Stimulated activated CD4-positive, alpha-beta T cell treated with anti-CD3 and anti-CD28 coated beads, Interleukin-1b, Interleukin-23, amount 100 ng/mL, for 48 hours (primary cell): ENCODE measurements around the gene USP43.

Experiments used
- DNase-seq: peaks from one replicate; pipeline ENCODE4 v3.0.0-alpha.2; 2020

The USP43 gene

DNA sequence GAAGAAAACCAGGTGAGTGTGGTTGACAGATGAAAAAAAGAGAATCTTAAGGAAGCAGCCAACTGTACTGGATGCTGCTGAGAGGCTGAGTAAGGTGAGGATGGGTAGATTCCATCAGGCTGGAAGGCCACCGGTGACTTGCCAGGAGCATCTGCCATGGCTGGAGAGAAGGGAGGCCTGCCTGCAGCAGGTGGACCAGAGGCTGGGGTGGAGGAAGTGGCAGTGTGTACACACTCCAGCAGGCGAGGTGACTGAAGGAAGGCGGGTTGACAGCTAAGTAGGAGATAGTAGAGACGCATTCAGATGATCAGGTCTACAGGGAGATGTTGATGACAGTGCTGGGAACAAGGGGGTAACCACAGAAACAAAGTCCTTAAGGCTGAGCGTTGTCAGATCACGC, 69.5 kb downstream of the USP43 start:
- DNase-seq: no peak

DNA sequence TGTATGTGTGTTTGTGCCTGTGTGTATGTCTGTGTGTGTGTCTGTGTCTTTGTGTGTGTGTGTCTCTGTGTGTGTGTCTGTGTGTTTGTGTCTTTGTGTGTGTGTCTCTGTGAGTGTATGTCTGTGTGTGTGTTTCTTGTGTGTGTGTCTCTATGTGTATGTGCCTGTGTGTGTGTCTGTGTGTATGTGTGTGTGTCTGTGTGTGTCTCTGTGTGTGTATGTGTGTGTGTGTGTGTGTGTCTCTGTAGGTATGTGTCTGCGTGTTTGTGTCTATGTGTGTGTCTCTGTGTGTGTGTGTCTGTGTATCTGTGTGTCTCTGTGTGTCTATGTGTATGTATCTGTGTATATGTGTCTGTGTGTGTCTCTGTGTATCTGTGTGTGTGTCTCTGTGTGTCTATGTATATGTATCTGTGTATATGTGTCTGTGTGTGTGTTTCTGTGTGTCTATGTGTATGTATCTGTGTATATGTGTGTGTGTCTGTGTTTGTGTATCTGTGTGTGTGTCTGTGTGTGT, 70.2 kb downstream of the USP43 start:
- DNase-seq: no peak

DNA sequence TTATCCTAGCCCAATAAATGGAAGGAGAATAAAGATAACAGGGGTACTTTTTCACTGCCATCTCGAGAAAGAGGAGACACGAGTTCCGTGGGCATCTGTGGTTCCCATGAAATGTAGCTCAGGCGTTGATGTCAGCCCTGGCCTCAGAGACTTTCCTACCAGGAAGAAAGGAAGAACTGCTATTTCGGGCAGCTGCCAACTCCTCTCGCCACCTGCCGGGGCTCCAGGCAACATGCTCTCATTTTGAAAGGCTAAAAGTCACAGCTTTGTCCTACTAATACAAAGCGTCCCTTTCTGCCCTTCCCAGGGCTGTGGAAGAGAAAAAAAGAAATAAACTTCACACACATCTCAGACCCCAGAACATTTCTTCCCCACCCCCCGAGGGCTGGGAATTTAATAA, 80.3 kb downstream of the USP43 start:
- DNase-seq: no peak

DNA sequence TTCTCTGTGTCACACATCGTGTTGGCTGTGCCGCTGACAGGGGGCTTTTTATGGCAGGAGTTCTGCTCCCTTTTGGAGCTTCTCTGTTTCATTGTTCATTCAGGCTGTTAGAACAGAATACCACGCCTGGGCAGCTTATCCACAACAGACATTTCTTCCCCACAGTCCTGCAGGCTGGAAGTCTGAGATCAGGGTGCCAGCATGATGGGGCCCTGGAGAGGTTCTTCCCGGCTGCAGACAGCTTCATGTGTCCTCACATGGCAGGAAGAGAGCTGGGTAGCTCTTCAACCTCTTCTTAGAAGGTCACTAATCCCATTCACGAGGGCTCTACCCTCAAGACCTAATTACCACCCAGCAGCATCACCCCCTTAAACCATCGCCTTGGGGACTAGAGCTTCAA, 81.0 kb downstream of the USP43 start:
- DNase-seq: no peak

DNA sequence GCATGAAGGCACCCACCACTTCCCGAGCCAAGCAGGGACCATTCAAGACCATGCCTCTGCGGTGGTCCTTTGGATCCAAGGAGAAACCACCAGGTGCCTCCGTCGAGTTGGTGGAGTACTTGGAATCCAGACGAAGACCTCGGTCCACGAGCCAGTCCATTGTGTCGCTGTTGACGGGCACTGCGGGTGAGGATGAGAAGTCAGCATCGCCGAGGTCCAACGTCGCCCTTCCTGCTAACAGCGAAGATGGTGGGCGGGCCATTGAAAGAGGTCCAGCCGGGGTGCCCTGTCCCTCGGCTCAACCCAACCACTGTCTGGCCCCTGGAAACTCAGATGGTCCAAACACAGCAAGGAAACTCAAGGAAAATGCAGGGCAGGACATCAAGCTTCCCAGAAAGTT, 82.7 kb downstream of the USP43 start:
- DNase-seq: no peak

DNA sequence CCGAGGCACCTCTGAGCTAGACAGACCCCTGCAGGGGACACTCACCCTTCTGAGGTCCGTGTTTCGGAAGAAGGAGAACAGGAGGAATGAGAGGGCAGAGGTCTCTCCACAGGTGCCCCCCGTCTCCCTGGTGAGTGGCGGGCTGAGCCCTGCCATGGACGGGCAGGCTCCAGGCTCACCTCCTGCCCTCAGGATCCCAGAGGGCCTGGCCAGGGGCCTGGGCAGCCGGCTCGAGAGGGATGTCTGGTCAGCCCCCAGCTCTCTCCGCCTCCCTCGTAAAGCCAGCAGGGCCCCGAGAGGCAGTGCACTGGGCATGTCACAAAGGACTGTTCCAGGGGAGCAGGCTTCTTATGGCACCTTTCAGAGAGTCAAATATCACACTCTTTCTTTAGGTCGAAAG, 83.2 kb downstream of the USP43 start:
- DNase-seq: no peak

DNA sequence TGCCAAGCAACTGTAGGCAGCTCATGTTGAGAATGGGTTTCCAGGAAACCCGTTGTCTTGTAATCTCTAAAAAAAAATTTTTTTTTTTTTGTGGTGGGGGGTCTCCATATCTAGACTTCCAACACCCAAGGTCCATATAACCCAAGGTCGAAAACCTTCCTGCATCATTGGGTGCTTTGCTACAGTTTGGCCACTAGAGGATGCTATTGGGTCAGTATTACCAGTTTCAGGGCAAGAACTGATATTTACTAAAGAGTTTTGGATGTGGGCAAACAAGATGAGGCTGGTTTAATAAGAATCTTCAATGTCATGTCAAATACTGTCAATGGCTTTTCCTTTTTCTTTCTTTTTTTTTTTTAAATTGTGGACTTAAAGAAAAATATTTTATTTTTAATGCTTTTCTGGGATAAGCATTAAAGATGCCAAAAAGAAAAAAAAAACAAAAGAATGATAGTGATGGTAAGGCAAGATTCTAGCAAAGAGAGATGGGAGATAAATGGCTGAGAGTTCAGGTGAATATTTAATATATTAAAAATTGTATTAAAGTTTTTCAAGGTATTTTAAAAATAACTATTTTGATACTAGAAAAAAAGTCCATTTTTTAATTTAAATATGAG, 83.8 kb downstream of the USP43 start:
- peak; percentile 4 for DNase-seq

DNA sequence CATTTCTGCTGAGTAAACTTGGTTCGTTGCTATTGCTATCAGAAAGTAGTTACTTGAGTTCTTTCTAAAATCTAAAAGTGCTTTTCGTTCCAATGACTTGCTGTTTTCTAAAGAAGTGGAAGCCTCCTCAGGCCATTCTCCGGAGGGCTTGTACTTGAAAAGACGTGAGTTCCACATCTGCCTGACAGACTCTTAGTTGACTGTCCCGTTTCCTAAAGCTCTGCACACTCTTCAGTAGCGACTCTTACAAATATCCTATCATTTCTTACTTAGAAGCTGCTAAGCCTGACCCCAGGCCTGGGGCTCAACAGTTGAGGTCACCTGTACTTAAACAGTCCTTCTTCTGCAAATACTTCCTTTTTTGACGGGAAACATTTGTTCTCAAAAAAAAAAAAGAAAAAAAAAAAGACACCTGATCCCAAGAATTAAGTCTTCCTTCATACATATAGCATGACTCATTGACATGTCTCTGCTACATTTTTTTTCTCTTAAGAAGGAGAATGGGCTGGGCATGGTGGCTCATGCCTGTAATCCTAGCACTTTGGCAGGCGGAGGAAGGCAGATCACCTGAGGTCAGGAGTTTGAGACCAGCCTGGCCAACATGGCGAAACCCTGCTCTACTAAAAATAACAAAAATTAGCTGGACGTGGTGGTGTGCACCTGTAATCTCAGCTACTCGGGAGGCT, 84.6 kb downstream of the USP43 start:
- DNase-seq: no peak

DNA sequence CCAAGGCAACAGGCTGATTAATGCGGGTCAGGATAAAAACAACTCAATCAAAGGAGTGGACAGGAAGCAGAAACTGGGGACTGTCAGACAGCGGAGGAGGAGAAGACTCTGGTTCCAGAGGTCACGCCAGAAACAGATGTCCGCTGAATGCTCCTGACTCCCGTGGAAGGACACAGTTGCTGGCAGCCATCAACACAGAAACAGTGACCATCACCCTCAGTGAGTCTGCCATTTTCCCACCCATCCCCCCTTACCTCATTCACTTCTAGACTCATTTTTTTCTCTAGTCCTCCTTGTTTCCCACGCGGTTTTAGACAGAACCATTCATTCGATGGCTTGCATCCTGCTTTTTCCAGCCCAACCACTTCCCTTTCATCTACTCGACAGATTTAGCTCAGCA, 105.2 kb downstream of the USP43 start:
- no peak for DNase-seq

DNA sequence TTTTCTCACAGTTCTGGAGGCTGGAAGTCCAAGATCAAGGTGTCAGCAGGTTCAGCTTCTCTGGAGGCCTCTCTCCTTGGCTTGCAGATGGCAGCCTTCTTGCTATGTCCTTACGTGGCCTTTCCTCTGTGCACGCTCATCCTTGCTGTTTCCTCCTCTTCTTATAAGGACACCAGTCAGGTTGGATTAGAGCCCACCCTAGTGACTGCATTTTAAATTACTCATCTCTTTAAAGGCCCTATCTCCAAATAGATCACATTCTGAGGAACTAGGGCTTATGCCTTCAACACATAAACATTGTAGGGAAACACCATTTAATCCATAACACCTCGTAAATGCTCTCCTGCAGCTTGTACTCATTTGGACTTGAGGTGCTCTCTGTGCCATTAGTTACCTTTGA, 109.8 kb downstream of the USP43 start:
- no peak for DNase-seq

DNA sequence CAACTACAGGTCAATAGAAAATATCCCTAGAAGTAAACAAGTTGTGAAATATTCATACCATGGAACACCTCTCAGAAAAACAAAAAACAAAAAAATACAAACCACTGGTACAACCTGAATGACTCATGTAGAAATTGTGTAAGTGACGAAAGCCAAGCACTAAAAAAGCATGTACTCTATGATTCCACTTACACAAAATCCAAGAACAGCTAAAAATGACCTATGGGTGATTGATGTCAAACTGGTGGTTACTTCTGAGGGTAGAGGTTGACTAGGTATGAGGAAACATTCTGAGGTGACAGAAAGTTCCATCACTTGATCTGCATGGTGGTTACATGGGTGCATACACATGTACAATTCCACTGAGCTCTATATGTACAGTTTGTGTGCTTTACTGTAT, 114.9 kb downstream of the USP43 start:
- DNase-seq: no peak

DNA sequence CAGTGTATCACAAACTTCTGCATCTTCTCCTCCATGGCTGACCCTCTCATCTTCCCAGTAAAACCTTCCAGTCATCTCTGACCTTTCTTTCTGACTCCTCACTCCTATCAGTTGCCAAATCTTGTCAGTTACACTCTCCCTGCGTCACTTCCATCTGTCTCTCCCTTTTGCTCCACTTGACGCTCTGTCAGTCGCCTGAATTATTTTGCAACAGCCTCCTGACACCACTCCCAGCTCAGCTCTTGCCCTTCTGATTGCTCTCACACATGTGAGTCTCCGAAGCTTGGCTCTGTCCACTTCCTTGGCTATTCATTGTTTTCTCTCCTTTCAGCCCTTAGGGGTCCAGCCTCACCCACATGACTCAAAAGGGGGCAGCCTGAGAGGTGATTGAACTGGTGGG, 118.3 kb downstream of the USP43 start:
- DNase-seq: no peak

DNA sequence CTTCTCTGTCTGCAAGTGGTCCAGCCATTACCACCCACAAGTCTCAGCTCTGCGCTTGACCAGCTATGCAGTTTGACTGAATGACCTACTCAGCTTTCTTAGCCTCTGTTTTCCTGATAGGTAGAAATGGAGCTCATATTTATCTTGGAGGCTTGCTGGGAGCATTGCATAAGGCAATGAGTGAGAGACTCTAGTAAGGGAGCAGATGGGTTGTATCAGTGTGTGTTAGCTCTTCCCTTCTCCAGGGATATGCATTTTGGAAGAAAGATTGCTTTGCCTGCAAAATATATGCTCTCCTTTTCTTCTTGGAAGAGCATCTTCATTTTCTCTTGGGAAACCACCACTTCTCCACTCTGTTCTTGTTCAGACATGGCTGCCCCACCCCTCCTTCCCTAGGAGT, 120.0 kb downstream of the USP43 start:
- no peak for DNase-seq

DNA sequence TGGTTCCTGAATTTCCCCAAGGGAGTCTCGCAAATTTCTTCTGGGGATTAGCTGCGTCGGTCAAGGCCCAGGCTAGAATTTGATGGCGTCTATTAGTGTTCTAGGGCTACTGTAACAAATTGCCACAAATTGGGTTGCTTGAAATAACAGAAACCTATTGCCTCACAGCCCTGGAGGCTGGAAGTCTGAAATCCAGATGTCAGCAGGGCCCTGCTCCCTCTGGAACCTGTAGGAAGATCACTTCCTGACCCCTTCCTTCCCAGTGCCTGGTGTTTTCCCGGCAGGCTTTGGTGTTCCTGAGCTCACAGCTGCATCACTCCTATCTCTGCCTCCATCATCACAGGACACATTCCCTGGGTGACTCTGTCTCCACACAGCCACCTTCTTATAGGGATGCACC, 121.7 kb downstream of the USP43 start:
- DNase-seq: no peak

DNA sequence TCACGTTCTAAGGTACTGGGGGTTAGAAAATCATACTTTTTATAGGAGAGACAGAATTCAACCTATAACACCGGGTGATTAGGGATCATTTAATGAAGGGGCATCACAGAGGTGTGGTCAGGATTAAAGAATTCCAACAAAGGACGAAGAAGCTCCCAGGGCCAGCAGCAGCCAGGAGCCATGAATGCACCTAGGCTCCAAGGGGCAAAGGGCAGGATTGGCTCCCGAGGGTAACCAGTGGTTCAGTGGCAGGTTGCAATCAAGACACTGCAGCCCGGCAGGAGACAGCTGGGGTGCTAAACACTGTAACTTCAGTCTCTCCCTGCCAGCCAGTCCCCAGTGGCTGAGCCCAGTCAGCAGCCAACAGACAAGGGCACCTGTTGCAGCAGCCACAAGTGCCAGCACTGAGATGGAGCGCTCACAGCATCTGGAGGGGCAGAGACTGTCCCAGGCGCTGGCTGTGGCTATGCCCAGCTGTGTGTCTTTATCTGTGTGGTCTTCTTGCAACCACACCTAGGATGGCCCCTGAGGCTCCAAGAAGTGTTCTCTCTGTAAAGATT, 122.2 kb downstream of the USP43 start:
- no peak for DNase-seq

DNA sequence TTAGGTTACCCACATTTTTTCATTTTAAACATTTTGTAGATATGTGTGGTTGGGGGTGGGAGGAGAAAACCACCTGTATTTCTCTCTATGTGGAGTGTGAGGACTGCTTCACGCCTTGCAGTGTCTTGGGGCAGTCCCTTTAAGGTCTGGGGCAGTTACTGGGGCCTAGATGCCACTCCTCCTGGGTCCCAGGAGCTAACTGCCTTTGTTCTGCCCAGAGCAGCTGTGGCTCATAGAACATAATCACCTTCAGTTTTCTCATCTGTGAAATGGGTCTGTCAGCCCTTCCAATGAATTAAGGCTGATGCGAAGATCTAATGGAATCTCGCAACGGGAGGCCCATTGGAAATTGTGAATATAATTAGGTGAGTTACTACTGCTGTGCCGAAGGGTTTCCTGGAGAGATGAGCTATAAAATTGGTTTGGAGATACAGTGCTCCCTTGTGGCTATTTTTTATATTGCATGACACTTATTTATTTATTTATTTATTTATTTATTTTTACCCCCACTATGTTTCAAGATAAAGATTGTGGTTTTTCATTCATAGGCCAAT, 123.1 kb downstream of the USP43 start:
- DNase-seq: no peak

DNA sequence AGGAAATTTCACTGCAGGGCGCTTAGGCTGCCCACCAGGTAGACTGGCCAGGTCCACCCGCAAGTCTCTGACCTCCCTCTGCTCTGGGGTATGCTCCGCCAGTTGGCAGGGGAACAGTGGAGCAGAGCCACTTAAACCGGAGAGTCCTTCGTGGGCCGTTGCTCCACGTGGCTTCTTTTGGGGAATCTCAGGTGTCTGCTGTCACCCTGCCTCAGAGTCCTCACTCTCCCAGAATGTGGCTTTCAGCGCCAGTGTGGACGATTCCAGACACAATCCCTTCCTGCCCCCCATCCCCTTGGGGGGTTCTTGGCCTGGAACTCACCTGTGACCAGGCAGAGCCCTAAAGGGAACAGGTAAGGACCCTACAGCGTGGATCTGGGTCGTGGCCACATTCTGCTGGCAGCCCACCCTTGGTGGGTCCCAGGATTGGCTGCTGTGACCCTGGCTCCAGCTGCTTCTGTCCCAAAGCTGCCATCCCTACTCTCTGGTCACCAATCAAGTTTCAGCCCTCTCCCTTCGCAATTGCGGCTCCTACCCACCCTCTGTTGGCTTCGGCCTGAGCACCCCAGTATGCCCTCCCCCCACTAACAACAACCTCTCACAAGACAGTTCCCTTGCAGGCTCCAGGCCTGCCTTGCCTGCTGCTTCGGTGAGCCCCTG, 123.8 kb downstream of the USP43 start:
- DNase-seq: no peak

DNA sequence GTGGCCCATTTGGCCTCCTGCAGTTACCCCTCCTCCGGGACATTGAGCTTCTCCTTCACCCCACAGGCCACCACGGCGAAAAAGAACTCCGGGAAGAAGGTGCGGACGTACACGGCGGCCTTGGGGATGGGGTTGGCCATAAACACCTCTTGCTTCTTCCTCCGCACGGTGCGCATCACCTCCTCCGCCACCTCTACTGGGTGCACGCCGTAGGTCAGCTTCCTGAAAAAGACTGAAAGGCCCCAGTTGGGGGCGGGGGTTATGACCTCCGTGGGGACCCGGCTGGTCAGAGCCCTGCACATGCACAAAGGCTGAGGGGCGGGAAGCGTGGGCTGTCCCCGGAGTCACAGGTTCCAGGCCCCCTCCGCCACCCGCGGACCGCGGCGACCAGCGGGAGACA, 126.1 kb downstream of the USP43 start:
- no peak for DNase-seq

DNA sequence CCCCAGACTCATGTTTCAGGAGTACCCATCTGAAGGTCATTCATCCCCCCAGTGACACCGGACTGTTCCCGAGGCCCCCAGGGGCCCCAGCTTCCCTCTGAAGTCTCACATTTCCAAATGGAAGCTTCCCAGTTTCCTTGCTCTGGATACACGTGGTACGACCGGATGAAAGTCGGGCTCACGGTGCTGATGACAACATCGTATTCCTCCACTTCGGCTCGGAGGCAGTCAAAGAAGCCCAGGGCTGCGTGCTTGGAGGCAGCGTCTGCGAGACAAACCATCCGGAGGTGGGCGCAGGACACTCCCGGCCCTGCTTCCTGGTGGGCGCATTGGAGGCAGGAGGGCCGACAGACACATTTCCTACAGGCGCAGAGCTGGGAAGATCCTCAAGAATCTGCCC, 127.3 kb downstream of the USP43 start:
- DNase-seq: no peak

DNA sequence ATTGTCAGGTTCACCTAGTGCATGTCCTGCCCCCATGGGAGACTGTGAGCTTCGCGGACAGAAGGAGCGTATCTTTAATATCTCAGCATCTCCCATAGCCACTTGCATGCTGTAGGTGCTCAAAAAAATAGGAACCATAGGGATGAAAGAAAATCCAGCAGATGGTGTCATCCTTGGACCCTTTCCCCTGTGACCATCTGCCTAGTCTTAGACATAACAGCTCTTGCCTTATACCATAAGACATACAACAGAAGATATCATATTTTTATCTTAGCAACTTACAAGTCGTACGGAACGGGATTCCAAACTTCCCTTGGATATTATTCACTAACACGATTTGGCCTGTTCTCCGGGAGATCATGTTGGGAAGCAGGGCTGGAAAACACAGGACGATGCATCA, 131.6 kb downstream of the USP43 start:
- DNase-seq: no peak
